Metanephros (tissue), 1 donor: ENCODE results near the gene POPDC2. TPM values are rescaled to one million over a fixed set of nuclear protein-coding genes. Genes with fewer than 3 reads are reported as not detected.

ENCODE experiments used
- total RNA-seq: library from RNA; depleted of rRNA; stranded (reverse); fragments of >200 nt; gene quantifications from one replicate; pipeline ENCODE4 v1.2.3, GENCODE V29; 2014

POPDC2 gene
- 10.5 TPM for total RNA-seq

GRCh38 chr3:119660474-119661440 is at the start of gene POPDC2:
Gene POPDC2 (minus strand): TSS chr3:119660589. CDS start chr3:119660423, 166 bp downstream.

GRCh38 chr3:119702530-119703527 is 42.4 kb upstream of the POPDC2 start, which contains the start of gene CFAP91:
Gene CFAP91 (plus strand): TSS chr3:119703022. CDS start chr3:119703099, 77 bp downstream.

GRCh38 chr3:119676771-119677640 is 16.6 kb upstream of the POPDC2 start, which contains the start of gene COX17:
Gene COX17 (minus strand): TSS chr3:119677406. CDS start chr3:119677310, 96 bp downstream.

GRCh38 chr3:119597548-119598288 is 62.7 kb downstream of the POPDC2 start, which contains the start of gene PLA1A:
Gene PLA1A (plus strand): TSS chr3:119597885. CDS start chr3:119597914, 29 bp downstream.

Other genes starting within 250 kb of the POPDC2 start
- 53.2 TPM for gene TMEM39A, start 197.0 kb downstream of the POPDC2 start, total RNA-seq
- 15.9 TPM for gene POGLUT1, start 191.6 kb downstream of the POPDC2 start, total RNA-seq
- gene TIMMDC1, start 162.0 kb downstream of the POPDC2 start, total RNA-seq: 42.1 TPM
- gene CD80, start 101.0 kb downstream of the POPDC2 start, total RNA-seq: 0.18 TPM
- gene ADPRH, start 81.1 kb downstream of the POPDC2 start, total RNA-seq: 7.6 TPM
- gene PLA1A, start 62.7 kb downstream of the POPDC2 start, total RNA-seq: 3.9 TPM
- 44.3 TPM for gene COX17, start 16.8 kb upstream of the POPDC2 start, total RNA-seq
- gene CFAP91, start 42.4 kb upstream of the POPDC2 start, total RNA-seq: 12.7 TPM
- gene NR1I2, start 121.5 kb upstream of the POPDC2 start, total RNA-seq: 0.47 TPM